H1 (cell line): ENCODE results near the gene NDUFV1. TPM values are rescaled to one million over a fixed set of nuclear protein-coding genes. Genes with fewer than 3 reads are reported as not detected.
"Not testable (repeated sequence)": the region's sequence is repeated elsewhere in the genome, so short reads cannot be mapped to it uniquely, and the experiment has no call there.

ENCODE experiments used
- CTCF ChIA-PET: fragments of 300-600 bp; sonication (Branson Sonifier 250); formaldehyde crosslinking; loops from one replicate; lab custom pipeline; 2021; ENCODE audit not compliant: partially characterized antibody; lab: Charles Lee
- POLR2A ChIA-PET: fragments of 300-600 bp; sonication (Branson Sonifier 250); formaldehyde crosslinking; loops from one replicate; lab custom pipeline; 2021; ENCODE audit warnings: inconsistent platforms; ENCODE audit not compliant: partially characterized antibody; lab: Charles Lee
- DNase-seq, 2 experiments: peaks; one replicate each; pipeline versions ENCODE4 v3.0.0 to v3.0.0-alpha.2; 2010 to 2022; ENCODE audit warnings: low spot score in 2 of 2, low read depth in 1 of 2, mixed read lengths in 1 of 2
- FAIRE-seq: peaks from 2 replicates; lab custom pipeline; 2011; peaks lifted over from hg19 to GRCh38; lab: Jason Lieb, UNC
- H2AFZ ChIP-seq: 2 replicates; pipeline ENCODE4 v1.8.1; 2012; ENCODE audit warnings: low read length, inconsistent platforms
- H2AK5ac ChIP-seq: 2 replicates; pipeline ENCODE4 v1.6.1; 2013; ENCODE audit warnings: low read depth, low read length
- H2BK120ac ChIP-seq: replicated peaks from 2 replicates; pipeline ENCODE3; 2013; ENCODE audit warnings: low read depth, low read length, inconsistent platforms
- H2BK12ac ChIP-seq: 2 replicates; pipeline ENCODE4 v1.6.1; 2013; ENCODE audit warnings: low read depth, low read length
- H2BK15ac ChIP-seq: 2 replicates; pipeline ENCODE4 v1.6.1; 2013; ENCODE audit warnings: low read length
- H2BK20ac ChIP-seq: 2 replicates; pipeline ENCODE4 v1.6.1; 2013; ENCODE audit warnings: low read length
- H2BK5ac ChIP-seq: 2 replicates; pipeline ENCODE4 v1.6.1; 2013; ENCODE audit warnings: low read depth, low read length
- H3K14ac ChIP-seq: 2 replicates; pipeline ENCODE4 v1.6.1; 2013; ENCODE audit warnings: inconsistent platforms; ENCODE audit not compliant: insufficient read length
- H3K18ac ChIP-seq: 2 replicates; pipeline ENCODE4 v1.6.1; 2013; ENCODE audit warnings: low read length; ENCODE audit errors: extremely low read depth
- H3K23ac ChIP-seq: 2 replicates; pipeline ENCODE4 v1.6.1; 2013; ENCODE audit warnings: inconsistent platforms; ENCODE audit not compliant: insufficient read length
- H3K23me2 ChIP-seq: 2 replicates; pipeline ENCODE4 v1.6.1; 2013; ENCODE audit warnings: low read depth, low read length
- H3K27ac ChIP-seq: 2 replicates; pipeline ENCODE4 v1.6.1; 2011; ENCODE audit warnings: low read depth, low read length, inconsistent platforms
- H3K27me3 ChIP-seq, 4 experiments: replicated peaks in 1 of 4; 1 replicate in 1 of 4; 2 replicates in 3 of 4; pipeline versions ENCODE4 v1.6.1 to v1.8.1; 2011 to 2013; ENCODE audit warnings: low read length in 3 of 4, mild to moderate bottlenecking in 3 of 4, inconsistent platforms in 2 of 4, mixed read lengths in 2 of 4, moderate library complexity in 1 of 4; ENCODE audit not compliant: control insufficient read depth in 3 of 4, insufficient read depth in 3 of 4; ENCODE audit errors: extremely low read depth in 1 of 4
- H3K36me3 ChIP-seq, 4 experiments: 2 replicates each; pipeline versions ENCODE4 v1.6.1 to v1.8.1; 2011 to 2013; ENCODE audit warnings: mild to moderate bottlenecking in 4 of 4, low read length in 3 of 4, moderate library complexity in 2 of 4, control low read depth in 1 of 4, inconsistent platforms in 1 of 4; ENCODE audit not compliant: insufficient read depth in 4 of 4, control insufficient read depth in 2 of 4
- H3K4ac ChIP-seq: replicated peaks from 2 replicates; pipeline ENCODE3; 2013; ENCODE audit warnings: low read length, low read depth, mixed read lengths, inconsistent platforms; ENCODE audit not compliant: insufficient read length
- H3K4me1 ChIP-seq, 4 experiments: replicated peaks in 1 of 4; 1 replicate in 1 of 4; 2 replicates in 3 of 4; pipeline versions ENCODE4 v1.6.1 to v1.8.1; 2011 to 2013; ENCODE audit warnings: low read length in 3 of 4, inconsistent platforms in 2 of 4, mixed read lengths in 1 of 4; ENCODE audit not compliant: insufficient read depth in 4 of 4, control insufficient read depth in 3 of 4
- H3K4me2 ChIP-seq, 2 experiments: 2 replicates each; pipeline versions ENCODE4 v1.6.1 to v1.8.1; 2011 to 2013; ENCODE audit warnings: low read depth in 2 of 2, low read length in 2 of 2, control low read depth in 1 of 2, inconsistent platforms in 1 of 2, mild to moderate bottlenecking in 1 of 2; ENCODE audit not compliant: insufficient read depth in 1 of 2
- H3K4me3 ChIP-seq, 4 experiments: fragments of 200-600, 300-600 bp in 1 of 4; sonication (generic), shearing (Covaris generic), sonication (Bioruptor Twin) in 1 of 4; 2 replicates each; pipeline versions ENCODE4 v1.5.1 to v1.8.1; 2011 to 2016; ENCODE audit warnings: low read length in 4 of 4, low read depth in 3 of 4, control low read depth in 2 of 4, inconsistent platforms in 2 of 4, mild to moderate bottlenecking in 2 of 4, mixed read lengths in 1 of 4, moderate library complexity in 1 of 4; ENCODE audit not compliant: insufficient read depth in 2 of 4; ENCODE audit errors: extremely low read depth in 1 of 4
- H3K56ac ChIP-seq: replicated peaks from 2 replicates; pipeline ENCODE3; 2013; ENCODE audit warnings: low read depth, mild to moderate bottlenecking, mixed read lengths, low read length, inconsistent platforms; ENCODE audit not compliant: insufficient read length
- H3K79me1 ChIP-seq: 2 replicates; pipeline ENCODE4 v1.6.1; 2013; ENCODE audit warnings: low read depth, low read length, control low read depth
- H3K79me2 ChIP-seq, 2 experiments: 2 replicates each; pipeline versions ENCODE4 v1.6.1 to v1.8.1; 2012 to 2013; ENCODE audit warnings: low read length in 2 of 2, mild to moderate bottlenecking in 2 of 2, inconsistent platforms in 1 of 2; ENCODE audit not compliant: insufficient read depth in 2 of 2, control insufficient read depth in 1 of 2
- H3K9ac ChIP-seq, 4 experiments: replicated peaks in 1 of 4; 1 replicate in 1 of 4; 2 replicates in 3 of 4; pipeline versions ENCODE4 v1.6.1 to v1.8.1; 2011 to 2013; ENCODE audit warnings: low read depth in 3 of 4, low read length in 3 of 4, control low read depth in 2 of 4, mild to moderate bottlenecking in 2 of 4, moderate library complexity in 2 of 4, inconsistent platforms in 1 of 4; ENCODE audit errors: extremely low read depth in 1 of 4
- H3K9me3 ChIP-seq, 2 experiments: 2 replicates each; pipeline versions ENCODE4 v1.6.1 to v1.8.1; 2012 to 2013; ENCODE audit warnings: mild to moderate bottlenecking in 2 of 2, moderate library complexity in 2 of 2, control low read depth in 1 of 2, inconsistent platforms in 1 of 2, low read depth in 1 of 2, low read length in 1 of 2, mixed read lengths in 1 of 2; ENCODE audit not compliant: insufficient read depth in 2 of 2
- H4K20me1 ChIP-seq, 2 experiments: replicated peaks in 1 of 2; 2 replicates each; pipeline versions ENCODE3 to v1.8.1; 2011 to 2013; ENCODE audit warnings: inconsistent platforms in 2 of 2, low read length in 2 of 2, mild to moderate bottlenecking in 1 of 2; ENCODE audit not compliant: insufficient read depth in 2 of 2, control insufficient read depth in 1 of 2
- H4K5ac ChIP-seq: 2 replicates; pipeline ENCODE4 v1.6.1; 2013; ENCODE audit warnings: low read length, low read depth, mixed read lengths, inconsistent platforms; ENCODE audit not compliant: insufficient read length
- H4K8ac ChIP-seq: 2 replicates; pipeline ENCODE4 v1.8.0; 2013; ENCODE audit warnings: mild to moderate bottlenecking, moderate library complexity, low read length, inconsistent platforms; ENCODE audit not compliant: insufficient read depth; ENCODE audit errors: extremely low read depth
- H4K91ac ChIP-seq: replicated peaks from 2 replicates; pipeline ENCODE3; 2013; ENCODE audit warnings: low read length, mixed read lengths, inconsistent platforms; ENCODE audit not compliant: insufficient read length
- SAP30 ChIP-seq: fragments of 300-600 bp; sonication (generic); IDR thresholded peaks from 2 replicates; pipeline ENCODE4 v1.7.1; 2012; ENCODE audit warnings: low read length, moderate library complexity, mild to moderate bottlenecking, inconsistent platforms; ENCODE audit not compliant: insufficient read depth, insufficient replicate concordance
- TCF12 ChIP-seq: IDR thresholded peaks from 2 replicates; pipeline ENCODE4 v1.6.1; 2011; ENCODE audit warnings: low read depth, mild to moderate bottlenecking, low read length
- WGBS, 2 experiments: shearing (Covaris generic) in 1 of 2; methylation state at CpG; one replicate each; pipeline versions ENCODE4 v1.1.6 to v1.1.7; 2013 to 2015; ENCODE audit warnings: low lambda C conversion rate in 2 of 2, mixed read lengths in 2 of 2, inconsistent platforms in 1 of 2, low coverage in 1 of 2, missing lambda C conversion rate in 1 of 2; ENCODE audit not compliant: insufficient replicate concordance in 2 of 2, insufficient coverage in 1 of 2, insufficient read length in 1 of 2; ENCODE audit errors: extremely low coverage in 1 of 2, missing lambda C conversion rate in 1 of 2; 5-methylcytosine and 5-hydroxymethylcytosine counted together
- polyA plus RNA-seq, 7 experiments: library from polyadenylated mRNA; depleted of rRNA in 3 of 7; stranded (reverse) in 5 of 7; unstranded in 2 of 7; fragments of >200 nt in 5 of 7; fragments of 200-250 nt in 2 of 7; gene quantifications; 1 replicate in 5 of 7; 2 replicates in 1 of 7; 4 replicates in 1 of 7; pipeline versions ENCODE4 v1.2.1 to v1.2.3, GENCODE V29; 2011 to 2013; ENCODE audit warnings: missing spikeins in 2 of 7, mixed read lengths in 2 of 7
- total RNA-seq: library from RNA; stranded (reverse); fragmentation: NEBNext Ultra II Directional; extraction: Animal tissue kit (Norgen Biotek cat#: 25700); gene quantifications from 2 replicates; pipeline ENCODE4 v1.2.1, GENCODE V29; 2021

The NDUFV1 gene
- total and polyA plus RNA-seq, 2 of the 8 experiments (the other 6 are each of a cell fraction or from before 2014, with no cell fraction given): 125 to 131 TPM

DNA sequence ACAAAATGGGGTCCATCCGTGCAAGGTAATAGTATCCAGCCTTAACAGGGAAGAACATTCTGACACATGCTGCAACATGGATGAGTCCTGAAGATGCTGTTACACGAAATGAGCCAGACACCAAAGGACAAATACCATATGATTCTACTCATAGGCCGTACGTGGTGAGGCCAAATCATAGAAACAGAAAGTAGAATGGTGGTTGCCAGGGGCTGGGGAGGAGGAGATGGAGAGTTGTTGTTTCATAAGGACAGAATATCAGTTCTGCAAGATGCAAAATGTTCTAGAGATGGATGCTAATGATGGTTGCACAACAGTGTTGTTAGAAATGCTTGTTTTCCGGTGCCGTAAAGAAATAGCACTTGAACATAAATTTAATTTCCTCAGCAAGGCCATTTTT lies 30.2 kb downstream of the NDUFV1 start (continued):
- TF ChIP-seq SAP30 (no peak), TCF12 (no peak)

DNA sequence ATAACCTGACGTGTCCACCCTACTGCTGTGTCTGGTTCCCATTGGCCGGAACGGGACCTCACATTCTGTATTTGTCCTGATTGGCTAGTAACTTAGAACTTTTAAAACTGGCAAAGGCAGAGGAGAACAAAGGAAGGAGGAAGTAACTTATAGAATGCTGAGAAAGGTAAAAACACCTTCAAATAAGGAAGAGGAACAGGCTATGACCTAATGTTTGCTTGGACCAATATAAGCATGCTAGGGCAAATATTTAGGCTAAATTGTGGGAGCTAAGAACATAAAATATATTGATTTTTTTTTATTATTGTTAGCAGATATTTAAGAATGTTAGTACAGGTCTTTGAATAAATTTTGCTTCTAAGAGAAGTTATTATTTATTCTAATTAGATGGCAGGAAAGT lies 30.7 kb downstream of the NDUFV1 start:
- CTCF ChIA-PET: interaction anchor here (1.1 to 4.8 kb wide), 4 partner anchors 11 to 163 kb away, joined by 3 to 36 read pairs (median 16); no protein-coding TSS in a partner anchor
- not testable (repeated sequence) for H3K4me1 ChIP-seq, H3K9ac ChIP-seq, H2AK5ac ChIP-seq, H2BK120ac ChIP-seq, DNase-seq, H3K4ac ChIP-seq, H4K20me1 ChIP-seq, H3K23ac ChIP-seq, H3K4me3 ChIP-seq, H3K14ac ChIP-seq, H3K79me2 ChIP-seq, H4K91ac ChIP-seq, H4K8ac ChIP-seq, H3K23me2 ChIP-seq, H4K5ac ChIP-seq, H2BK15ac ChIP-seq, H3K79me1 ChIP-seq, FAIRE-seq, H2BK12ac ChIP-seq, H2BK20ac ChIP-seq, H3K9me3 ChIP-seq, H3K56ac ChIP-seq, H3K36me3 ChIP-seq, H2BK5ac ChIP-seq, H3K18ac ChIP-seq, H3K4me2 ChIP-seq, H3K27ac ChIP-seq, H2AFZ ChIP-seq
- 100% methylated on average over 2 of the region's 3 CpGs; no CpG with 5 or more reads in 1 of the 2 experiments for WGBS, 2 experiments
- H3K27me3 ChIP-seq: peaks cover 8 to 28% (median 15%) of the 10 kb centered on the region in 4 experiments
- POLR2A ChIA-PET: interaction anchor here (2.5 to 3.2 kb wide), 2 partner anchors 8 to 17 kb away, joined by 8 to 19 read pairs; partner anchors contain the start of gene NUDT8
